GM13977 (cell line): ENCODE measurements around the gene DLX2.

Experiments used
- DNase-seq: peaks from one replicate; pipeline ENCODE4 v3.0.0; 2012; ENCODE audit warnings: low spot score
- CTCF ChIP-seq: IDR thresholded peaks from 2 replicates; pipeline ENCODE4 v1.5.1; 2012; ENCODE audit warnings: mild to moderate bottlenecking, control low read depth; ENCODE audit not compliant: insufficient read depth; ENCODE audit errors: extremely low read depth, missing control alignments
- in situ Hi-C: fragments of 300-500 bp; cut with MboI; formaldehyde crosslinking; loops from one replicate; pipeline ENCODE4 v1.12.0; 2022; ENCODE audit warnings: low sequenced_read_pairs, low pct_unique_long_range_greater_than_20kb, mixed read lengths, inconsistent platforms; ENCODE audit not compliant: unreplicated experiment

DLX2 gene

GRCh38 chr2:172098650-172099471, 3.8 kb downstream of the DLX2 start:
- DNase-seq = peak; percentile 68
- in situ Hi-C loops = loop anchor here (25.0 kb wide), 1 partner anchor 287 kb away; no protein-coding TSS in a partner anchor
- no peak for TF ChIP-seq CTCF

- DNase-seq = peak; percentile 27
- no peak for TF ChIP-seq CTCF
- in situ Hi-C loops = loop anchor here (25.0 kb wide), 1 partner anchor 286 kb away; no protein-coding TSS in a partner anchor
Observed at GRCh38 chr2:172098287-172098649, 4.4 kb downstream of the DLX2 start.

- no peak for TF ChIP-seq CTCF
- peak; percentile 36 for DNase-seq
- in situ Hi-C loops = loop anchor here (25.0 kb wide), 1 partner anchor 285 kb away; no protein-coding TSS in a partner anchor
Observed at GRCh38 chr2:172097557-172098131, 5.1 kb downstream of the DLX2 start.

GRCh38 chr2:172096626-172097547, 5.8 kb downstream of the DLX2 start:
- no peak for TF ChIP-seq CTCF
- DNase-seq = peak; percentile 54
- in situ Hi-C loops = loop anchor here (25.0 kb wide), 1 partner anchor 285 kb away; no protein-coding TSS in a partner anchor

GRCh38 chr2:172095905-172096625, 6.6 kb downstream of the DLX2 start:
- in situ Hi-C loops = loop anchor here (25.0 kb wide), 1 partner anchor 284 kb away; no protein-coding TSS in a partner anchor
- peak; percentile 57 for DNase-seq
- peak; percentile 11 for TF ChIP-seq CTCF
